ENCODE measurements around the gene SCLY.

GRCh38 chr2:238103465-238104225 is 42.8 kb downstream of the SCLY start:
- TF ChIP-seq CTCF (conservative IDR thresholded peaks at IDR 0.05; ENCODE audit: low read length) (no peak), EZH2phosphoT487 (IDR thresholded peaks at IDR 0.05; ENCODE audit: borderline replicate concordance) (no peak)
